Natural killer cell (primary cell): Measurements from ENCODE around the gene IL27RA. TPM values are rescaled to one million over a fixed set of nuclear protein-coding genes. Genes with fewer than 3 reads are reported as not detected.

Source experiments
- ATAC-seq, 3 donors: fragments of 150-1000 bp in 2 of 3; fragments of 200-7000 bp in 1 of 3; cut with Tn5 transposase; 1 replicate in 1 of 3; 2 replicates in 2 of 3; pipeline ENCODE4 v1.10.0; 2021; ENCODE audit warnings: mild to moderate bottlenecking in 2 of 3, moderate library complexity in 2 of 3
- DNase-seq, 2 donors: peaks; one replicate each; pipeline versions ENCODE4 v3.0.0 to v3.0.0-alpha.2; 2013 to 2021; ENCODE audit warnings: mixed read lengths in 1 of 2
- H3K27ac ChIP-seq: one replicate; pipeline ENCODE4 v1.5.1; 2013; ENCODE audit warnings: mild to moderate bottlenecking, low read length
- H3K27me3 ChIP-seq: one replicate; pipeline ENCODE4 v1.6.1; 2013; ENCODE audit warnings: low read length; ENCODE audit not compliant: control insufficient read depth, insufficient read depth
- H3K36me3 ChIP-seq: one replicate; pipeline ENCODE4 v1.6.1; 2013; ENCODE audit warnings: low read length; ENCODE audit not compliant: control insufficient read depth, insufficient read depth
- H3K4me1 ChIP-seq: one replicate; pipeline ENCODE4 v1.6.1; 2013; ENCODE audit warnings: low read length; ENCODE audit not compliant: control insufficient read depth, insufficient read depth
- H3K4me3 ChIP-seq: one replicate; pipeline ENCODE4 v1.5.1; 2013; ENCODE audit warnings: low read length
- H3K9me3 ChIP-seq: one replicate; pipeline ENCODE4 v1.6.1; 2013; ENCODE audit warnings: low read length; ENCODE audit not compliant: control insufficient read depth, insufficient read depth
- H3K27ac Mint-ChIP-seq, 2 donors: one replicate each; pipeline ENCODE4 v1.8.0; 2022; ENCODE audit warnings: mild to moderate bottlenecking in 2 of 2, mixed read lengths in 2 of 2, moderate library complexity in 1 of 2
- H3K27me3 Mint-ChIP-seq, 2 donors: one replicate each; pipeline ENCODE4 v1.8.0; 2022; ENCODE audit warnings: low read depth in 2 of 2, mixed read lengths in 2 of 2
- H3K36me3 Mint-ChIP-seq: one replicate; pipeline ENCODE4 v1.8.0; 2022; ENCODE audit warnings: mixed read lengths
- H3K4me1 Mint-ChIP-seq, 2 donors: one replicate each; pipeline ENCODE4 v1.8.0; 2022; ENCODE audit warnings: mixed read lengths in 2 of 2
- H3K4me3 Mint-ChIP-seq: one replicate; pipeline ENCODE4 v1.8.0; 2022; ENCODE audit warnings: mild to moderate bottlenecking, moderate library complexity, mixed read lengths
- H3K9me3 Mint-ChIP-seq, 2 donors: one replicate each; pipeline ENCODE4 v1.8.0; 2022; ENCODE audit warnings: mixed read lengths in 2 of 2
- CTCF ChIP-seq: fragments of 200-600 bp; IDR thresholded peaks from one replicate; pipeline ENCODE4 v1.8.0; 2022; ENCODE audit warnings: antibody characterized with exemption
- WGBS: methylation state at CpG from one replicate; pipeline ENCODE4 v1.1.7; 2013; ENCODE audit warnings: missing lambda C conversion rate; ENCODE audit not compliant: insufficient coverage; 5-methylcytosine and 5-hydroxymethylcytosine counted together
- intact Hi-C: fragments of 100-400 bp; cut with micrococcal nuclease; formaldehyde crosslinking; loops from one replicate; pipeline ENCODE4 v1.14.2; 2022
- total RNA-seq, 4 donors: library from RNA; stranded (reverse); fragments of 120-200 nt in 1 of 4; gene quantifications; one replicate each; pipeline versions ENCODE4 v1.2.3 to v1.2.4, GENCODE V29; 2013 to 2022

The IL27RA gene
- total RNA-seq, 3 donors from 2014 or later (not counting 1 experiment from before 2014, with no cell fraction given), result 38.4 to 61.1 (median 58.0) TPM

- H3K4me3 ChIP-seq, result no peak overlapping the region
- peak in 1 of 2 donors; percentile 50 for DNase-seq
- Mint-ChIP-seq H3K4me3 (peak overlapping the region; percentile 76), H3K27ac (peak overlapping the region; percentile 99), H3K36me3 (no peaks in the 10 kb centered on the region), H3K4me1 (peaks cover 32 to 48% of the 10 kb centered on the region in 2 donors), H3K9me3 (no peaks in the 10 kb centered on the region), H3K27me3 (no peaks in the 10 kb centered on the region)
- no peaks in the 10 kb centered on the region for H3K27me3 ChIP-seq
- ATAC-seq, result no peak
- intact Hi-C loops, result loop anchor here (5.0 kb wide), 1 partner anchor 38 kb away; no protein-coding TSS in a partner anchor
- no peaks in the 10 kb centered on the region for H3K36me3 ChIP-seq
- no peaks in the 10 kb centered on the region for H3K9me3 ChIP-seq
- peak overlapping the region; percentile 99 for H3K27ac ChIP-seq
- 34% methylated on average over 12 of the region's 14 CpGs for WGBS
- peaks cover 57% of the 10 kb centered on the region for H3K4me1 ChIP-seq
- no peak for TF ChIP-seq CTCF
Measured at GRCh38 chr19:14004619-14005348, 26.8 kb upstream of the IL27RA start.

GRCh38 chr19:14005349-14006084 lies 26.0 kb upstream of the IL27RA start:
- H3K9me3 ChIP-seq, result no peaks in the 10 kb centered on the region
- intact Hi-C loops, result loop anchor here (1.0 to 5.0 kb wide), 4 partner anchors 19 to 75 kb away; partner anchors contain the start of gene DCAF15

GRCh38 chr19:14006085-14006765 lies 25.3 kb upstream of the IL27RA start, which contains the start of gene RFX1:
Gene RFX1, minus strand, starts transcription at chr19:14006320. Its CDS starts 12,477 bp downstream, at chr19:13993843.
- Histone ChIP-seq H3K27me3 (no peaks in the 10 kb centered on the region), H3K27ac (peak within 1 kb of the TSS; percentile 99), H3K9me3 (no peaks in the 10 kb centered on the region), H3K36me3 (no peaks in the 10 kb centered on the region), H3K4me1 (peaks cover 48% of the 10 kb centered on the region), H3K4me3 (peak within 1 kb of the TSS; percentile 77)
- DNase-seq, result peak; percentile 99 to 100
- no peak for TF ChIP-seq CTCF
- intact Hi-C loops, result loop anchor here (1.0 to 5.0 kb wide), 4 partner anchors 20 to 75 kb away; partner anchors contain the start of gene DCAF15
- Mint-ChIP-seq H3K9me3 (no peaks in the 10 kb centered on the region), H3K4me3 (peak within 1 kb of the TSS; percentile 95), H3K36me3 (no peaks in the 10 kb centered on the region), H3K27ac (peak within 1 kb of the TSS; percentile 99), H3K4me1 (peaks cover 32 to 45% of the 10 kb centered on the region in 2 donors), H3K27me3 (no peaks in the 10 kb centered on the region)
- ATAC-seq, result peak; percentile 66 to 85 (median 74)
- under 1% methylated on average over 58 of the region's 58 CpGs for WGBS

More at GRCh38 chr19:14005349-14006084, 26.0 kb upstream of the IL27RA start:
- Histone ChIP-seq H3K36me3 (no peaks in the 10 kb centered on the region), H3K4me3 (peak overlapping the region; percentile 77), H3K27ac (peak overlapping the region; percentile 99), H3K4me1 (peaks cover 55% of the 10 kb centered on the region), H3K27me3 (no peaks in the 10 kb centered on the region)
- ATAC-seq (peak; percentile 58 to 76 (median 66)), DNase-seq (peak; percentile 90 to 95)
- H3K4me3 Mint-ChIP-seq, result peak overlapping the region; percentile 95
- no peaks in the 10 kb centered on the region for H3K36me3 Mint-ChIP-seq
- WGBS, result 3% methylated on average over 50 of the region's 50 CpGs
- TF ChIP-seq CTCF, result no peak
- peaks cover 32 to 48% of the 10 kb centered on the region in 2 donors for H3K4me1 Mint-ChIP-seq
- H3K9me3 Mint-ChIP-seq, result no peaks in the 10 kb centered on the region
- no peaks in the 10 kb centered on the region for H3K27me3 Mint-ChIP-seq
- H3K27ac Mint-ChIP-seq, result peak overlapping the region; percentile 99
